Smooth muscle cell (in vitro differentiated cells): ENCODE measurements around the gene WDFY2. TPM values are rescaled to one million over a fixed set of nuclear protein-coding genes. Genes with fewer than 3 reads are reported as not detected.
A peak's percentile ranks its signal among the peaks of the same experiment; 100 is the strongest.

Experiments used
- DNase-seq: peaks from one replicate; lab custom pipeline; 2025; ENCODE audit not compliant: unreplicated experiment; lab: John Stamatoyannopoulos, UW
- H2AFZ ChIP-seq: fragments of 200-600 bp; sonication (generic); 2 replicates; pipeline ENCODE4 v1.6.0; 2016; ENCODE audit warnings: antibody characterized with exemption, low read depth, mild to moderate bottlenecking
- H3F3A ChIP-seq: fragments of 200-600 bp; sonication (generic); 2 replicates; pipeline ENCODE4 v1.6.0; 2017; ENCODE audit warnings: antibody characterized with exemption, low read depth
- H3K27ac ChIP-seq: fragments of 200-600 bp; sonication (generic); 2 replicates; pipeline ENCODE4 v1.5.1; 2016; ENCODE audit warnings: low read depth, mild to moderate bottlenecking
- H3K27me3 ChIP-seq: fragments of 200-600 bp; sonication (generic); 2 replicates; pipeline ENCODE4 v1.6.1; 2016; ENCODE audit warnings: low read depth, mild to moderate bottlenecking
- H3K36me3 ChIP-seq: fragments of 200-600 bp; sonication (generic); 2 replicates; pipeline ENCODE4 v1.5.1; 2016; ENCODE audit warnings: low read depth
- H3K4me1 ChIP-seq: fragments of 200-600 bp; sonication (generic); 2 replicates; pipeline ENCODE4 v1.5.1; 2016; ENCODE audit warnings: low read depth
- H3K4me2 ChIP-seq: fragments of 200-600 bp; sonication (generic); 2 replicates; pipeline ENCODE4 v1.6.0; 2016; ENCODE audit warnings: mild to moderate bottlenecking
- H3K4me3 ChIP-seq: fragments of 200-600 bp; sonication (generic); 2 replicates; pipeline ENCODE4 v1.5.1; 2016; ENCODE audit warnings: mild to moderate bottlenecking
- H3K79me2 ChIP-seq: fragments of 200-600 bp; sonication (generic); 2 replicates; pipeline ENCODE4 v1.6.0; 2016; ENCODE audit warnings: low read depth, mild to moderate bottlenecking
- H3K9ac ChIP-seq: fragments of 200-600 bp; sonication (generic); 2 replicates; pipeline ENCODE4 v1.6.0; 2016; ENCODE audit warnings: low read depth
- H3K9me3 ChIP-seq: fragments of 200-600 bp; sonication (generic); replicated peaks from 2 replicates; pipeline ENCODE4 v1.5.1; 2016; ENCODE audit warnings: low read depth
- H4K20me1 ChIP-seq: fragments of 200-600 bp; sonication (generic); 2 replicates; pipeline ENCODE4 v1.6.0; 2016; ENCODE audit warnings: low read depth
- WGBS: methylation state at CpG from one replicate; pipeline ENCODE4 v1.1.7; 2016; ENCODE audit warnings: low lambda C conversion rate; 5-methylcytosine and 5-hydroxymethylcytosine counted together
- polyA plus RNA-seq: library from polyadenylated mRNA; unstranded; fragments of >200 nt; fragmentation: Nextera tagmentation; extraction: Ambion mirVana; gene quantifications from 2 replicates; pipeline ENCODE4 v1.2.1, GENCODE V29; 2016
- total RNA-seq: library from RNA; depleted of rRNA; stranded (reverse); fragments of >200 nt; gene quantifications from 2 replicates; pipeline ENCODE4 v1.2.3, GENCODE V29; 2014
- TF ChIP-seq, protein P1 (sequence below): fragments of 200-600 bp; sonication (generic); IDR thresholded peaks from 2 replicates; pipeline ENCODE4 v1.5.1; 2017; ENCODE audit warnings: borderline replicate concordance, mild to moderate bottlenecking, antibody characterized with exemption; ENCODE audit not compliant: insufficient read depth, poor library complexity, severe bottlenecking

WDFY2 gene, protein sequence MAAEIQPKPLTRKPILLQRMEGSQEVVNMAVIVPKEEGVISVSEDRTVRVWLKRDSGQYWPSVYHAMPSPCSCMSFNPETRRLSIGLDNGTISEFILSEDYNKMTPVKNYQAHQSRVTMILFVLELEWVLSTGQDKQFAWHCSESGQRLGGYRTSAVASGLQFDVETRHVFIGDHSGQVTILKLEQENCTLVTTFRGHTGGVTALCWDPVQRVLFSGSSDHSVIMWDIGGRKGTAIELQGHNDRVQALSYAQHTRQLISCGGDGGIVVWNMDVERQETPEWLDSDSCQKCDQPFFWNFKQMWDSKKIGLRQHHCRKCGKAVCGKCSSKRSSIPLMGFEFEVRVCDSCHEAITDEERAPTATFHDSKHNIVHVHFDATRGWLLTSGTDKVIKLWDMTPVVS
- total RNA-seq = 9.3 and 13.7 TPM in 2 replicates
- 6.6 and 9.8 TPM in 2 replicates for polyA plus RNA-seq

DNA sequence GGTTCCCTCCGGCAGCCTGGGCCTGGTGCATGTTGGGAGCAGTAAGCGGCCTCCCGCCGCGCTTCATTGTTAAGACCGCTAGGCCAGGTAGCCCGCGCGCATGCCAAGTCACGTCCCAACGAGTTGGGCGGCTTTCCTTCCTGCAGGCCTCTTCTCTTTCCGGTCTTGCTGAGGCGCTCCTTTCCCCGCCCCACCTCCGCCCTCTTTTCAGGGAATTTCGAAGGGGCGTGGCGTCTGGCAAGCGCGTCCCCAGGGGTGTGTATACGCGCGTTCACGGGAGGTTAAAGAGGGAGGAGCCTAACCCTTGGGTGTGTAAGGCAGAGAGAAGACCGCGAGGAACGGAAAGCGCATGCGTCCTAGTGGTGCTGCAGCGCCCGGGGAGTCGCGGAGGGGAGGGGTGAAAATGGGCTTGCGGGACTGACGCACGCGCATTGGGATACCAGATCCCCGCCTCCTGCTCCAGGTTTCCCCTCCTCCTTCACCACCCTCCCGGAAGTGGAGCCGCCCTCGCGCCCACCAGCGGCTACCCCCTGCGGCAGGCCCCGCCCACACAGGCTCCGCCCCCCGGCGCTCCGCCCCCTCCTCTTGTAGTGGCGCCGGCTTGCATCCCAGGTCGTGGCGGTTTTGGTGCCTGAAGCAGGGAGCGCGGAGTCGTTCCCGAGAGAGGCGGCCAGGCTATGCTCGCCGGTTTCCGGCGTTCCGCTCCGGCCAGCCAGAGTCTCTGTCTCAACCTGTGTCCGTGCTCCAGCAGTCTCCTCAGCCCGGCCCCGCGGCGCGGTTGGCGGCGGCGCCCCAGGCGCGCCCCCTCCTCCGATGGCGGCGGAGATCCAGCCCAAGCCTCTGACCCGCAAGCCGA is at the start of gene WDFY2:
WDFY2 (plus strand) TSS at position 588 of the 856 bp plus-strand sequence; CDS start at position 814, 226 bp downstream.
- Histone ChIP-seq H3K27ac (peak within 1 kb of the TSS; percentile 75), H3K4me2 (peak within 1 kb of the TSS; percentile 87), H3F3A (peaks cover 6% of the 10 kb centered on the region), H2AFZ (peak within 1 kb of the TSS; percentile 75), H3K4me1 (peaks cover 33% of the 10 kb centered on the region), H3K9me3 (no peaks in the 10 kb centered on the region), H3K36me3 (no peaks in the 10 kb centered on the region), H3K27me3 (no peaks in the 10 kb centered on the region), H3K9ac (peak within 1 kb of the TSS; percentile 77), H4K20me1 (no peaks in the 10 kb centered on the region), H3K79me2 (peaks cover 36% of the 10 kb centered on the region), H3K4me3 (peak within 1 kb of the TSS; percentile 95)
- TF ChIP-seq, protein P1, sequence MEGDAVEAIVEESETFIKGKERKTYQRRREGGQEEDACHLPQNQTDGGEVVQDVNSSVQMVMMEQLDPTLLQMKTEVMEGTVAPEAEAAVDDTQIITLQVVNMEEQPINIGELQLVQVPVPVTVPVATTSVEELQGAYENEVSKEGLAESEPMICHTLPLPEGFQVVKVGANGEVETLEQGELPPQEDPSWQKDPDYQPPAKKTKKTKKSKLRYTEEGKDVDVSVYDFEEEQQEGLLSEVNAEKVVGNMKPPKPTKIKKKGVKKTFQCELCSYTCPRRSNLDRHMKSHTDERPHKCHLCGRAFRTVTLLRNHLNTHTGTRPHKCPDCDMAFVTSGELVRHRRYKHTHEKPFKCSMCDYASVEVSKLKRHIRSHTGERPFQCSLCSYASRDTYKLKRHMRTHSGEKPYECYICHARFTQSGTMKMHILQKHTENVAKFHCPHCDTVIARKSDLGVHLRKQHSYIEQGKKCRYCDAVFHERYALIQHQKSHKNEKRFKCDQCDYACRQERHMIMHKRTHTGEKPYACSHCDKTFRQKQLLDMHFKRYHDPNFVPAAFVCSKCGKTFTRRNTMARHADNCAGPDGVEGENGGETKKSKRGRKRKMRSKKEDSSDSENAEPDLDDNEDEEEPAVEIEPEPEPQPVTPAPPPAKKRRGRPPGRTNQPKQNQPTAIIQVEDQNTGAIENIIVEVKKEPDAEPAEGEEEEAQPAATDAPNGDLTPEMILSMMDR = no peak
- WGBS = 1% methylated on average over 56 of the region's 81 CpGs
- peak; percentile 97 for DNase-seq

- TF ChIP-seq, protein P1 = no peak
- H3K4me2 ChIP-seq = no peak overlapping the region
- no peaks in the 10 kb centered on the region for H4K20me1 ChIP-seq
- no peaks in the 10 kb centered on the region for H3K27me3 ChIP-seq
- WGBS = 60% methylated on average over 9 of the region's 9 CpGs
- H3F3A ChIP-seq = no peaks in the 10 kb centered on the region
- H3K9ac ChIP-seq = no peak overlapping the region
- no peaks in the 10 kb centered on the region for H3K79me2 ChIP-seq
- H3K4me3 ChIP-seq = no peak overlapping the region
- peak overlapping the region; percentile 54 for H2AFZ ChIP-seq
- DNase-seq = no peak
- H3K9me3 ChIP-seq = no peaks in the 10 kb centered on the region
- H3K36me3 ChIP-seq = no peaks in the 10 kb centered on the region
- peaks cover 4% of the 10 kb centered on the region for H3K4me1 ChIP-seq
- no peak overlapping the region for H3K27ac ChIP-seq
These were observed 45.6 kb upstream of the WDFY2 start for GRCh38 chr13:51538591-51539179.

DNA sequence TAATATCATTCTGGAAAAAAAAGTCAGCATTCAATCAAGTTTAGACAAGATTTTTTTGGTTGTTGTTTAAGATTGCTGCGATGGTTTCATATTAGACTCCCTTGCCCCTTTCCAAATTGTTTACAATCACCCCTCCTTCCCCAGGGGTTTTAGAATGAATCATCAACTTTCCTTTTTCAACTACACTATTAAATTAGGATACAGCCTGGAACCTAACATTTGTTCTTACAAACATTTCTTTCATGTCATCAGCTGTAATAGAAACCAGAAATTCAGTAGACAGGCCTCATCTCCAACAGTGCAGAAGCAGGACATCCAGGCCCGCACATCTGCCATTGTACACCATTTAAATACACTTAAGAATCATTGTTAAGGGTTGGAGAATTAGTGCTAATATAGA is 44.4 kb upstream of the WDFY2 start:
- no peaks in the 10 kb centered on the region for H3K36me3 ChIP-seq
- H3K79me2 ChIP-seq = no peaks in the 10 kb centered on the region
- DNase-seq = no peak
- H3K4me1 ChIP-seq = peaks cover 4% of the 10 kb centered on the region
- whole genome bisulfite sequencing = 41% methylated on average over 2 of the region's 2 CpGs
- H3K27me3 ChIP-seq = no peaks in the 10 kb centered on the region
- H2AFZ ChIP-seq = peak overlapping the region; percentile 44
- H3K27ac ChIP-seq = peak overlapping the region; percentile 46
- no peaks in the 10 kb centered on the region for H3F3A ChIP-seq
- H3K4me2 ChIP-seq = peak overlapping the region; percentile 22
- H4K20me1 ChIP-seq = no peaks in the 10 kb centered on the region
- no peak overlapping the region for H3K9ac ChIP-seq
- TF ChIP-seq, protein P1 = no peak
- H3K9me3 ChIP-seq = no peaks in the 10 kb centered on the region
- no peak overlapping the region for H3K4me3 ChIP-seq
